ENCODE measurements around the gene TACC2.
"Not testable (repeated sequence)": the region's sequence is repeated elsewhere in the genome, so short reads cannot be mapped to it uniquely, and the experiment has no call there.

TACC2 gene

GRCh38 chr10:122096181-122096580 lies 107.2 kb downstream of the TACC2 start:
- not testable (repeated sequence) for DNase-seq (ENCODE audit: low spot score)

GRCh38 chr10:122096705-122097104 lies 107.7 kb downstream of the TACC2 start:
- no peak for DNase-seq (ENCODE audit: low spot score)

DNA sequence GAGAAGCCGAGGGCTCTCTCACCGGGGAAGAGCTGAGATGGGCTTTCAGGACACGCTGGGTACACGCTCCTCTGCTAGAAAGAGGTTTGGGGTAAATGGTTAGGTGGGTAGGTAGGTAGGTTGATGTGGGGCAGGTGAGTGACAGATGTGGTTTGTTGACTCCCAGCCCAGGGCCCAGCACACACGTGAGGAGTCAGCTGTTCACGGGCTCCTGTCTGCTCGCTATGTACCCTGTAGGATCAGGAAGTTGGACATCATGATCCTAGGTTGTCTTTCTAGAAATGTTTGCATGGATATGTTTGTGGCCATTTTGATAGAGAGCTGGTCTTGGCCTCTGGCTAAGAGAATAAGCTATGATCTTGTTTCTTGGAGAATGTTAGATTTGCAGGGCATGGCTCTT lies 109.0 kb downstream of the TACC2 start:
- DNase-seq (ENCODE audit: low spot score) = no peak

- no peak for DNase-seq (ENCODE audit: low spot score)
Measured at GRCh38 chr10:122098924-122099323, 110.0 kb downstream of the TACC2 start.

DNA sequence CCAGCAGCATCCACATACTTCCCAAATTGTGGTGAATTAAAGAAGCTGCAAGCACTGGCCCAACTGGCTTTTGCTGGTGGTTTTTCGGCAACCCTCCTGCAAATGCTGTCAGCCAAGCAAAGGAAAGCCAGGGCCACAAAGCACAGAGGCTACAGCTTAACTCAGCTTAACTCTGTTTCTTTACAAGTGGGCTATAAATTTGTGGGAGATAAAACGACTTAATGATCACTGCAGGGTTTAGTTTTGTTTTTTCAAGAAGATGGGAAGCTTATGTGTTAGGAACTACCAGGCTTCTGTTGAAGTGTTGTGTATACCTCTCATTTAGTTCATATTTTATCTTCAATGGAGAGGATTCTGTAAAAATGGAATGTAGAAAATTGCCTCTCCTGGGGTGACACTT lies 110.6 kb downstream of the TACC2 start:
- no peak for DNase-seq (ENCODE audit: low spot score)

GRCh38 chr10:122102146-122102868 lies 113.3 kb downstream of the TACC2 start:
- no peak for DNase-seq (ENCODE audit: low spot score)

DNA sequence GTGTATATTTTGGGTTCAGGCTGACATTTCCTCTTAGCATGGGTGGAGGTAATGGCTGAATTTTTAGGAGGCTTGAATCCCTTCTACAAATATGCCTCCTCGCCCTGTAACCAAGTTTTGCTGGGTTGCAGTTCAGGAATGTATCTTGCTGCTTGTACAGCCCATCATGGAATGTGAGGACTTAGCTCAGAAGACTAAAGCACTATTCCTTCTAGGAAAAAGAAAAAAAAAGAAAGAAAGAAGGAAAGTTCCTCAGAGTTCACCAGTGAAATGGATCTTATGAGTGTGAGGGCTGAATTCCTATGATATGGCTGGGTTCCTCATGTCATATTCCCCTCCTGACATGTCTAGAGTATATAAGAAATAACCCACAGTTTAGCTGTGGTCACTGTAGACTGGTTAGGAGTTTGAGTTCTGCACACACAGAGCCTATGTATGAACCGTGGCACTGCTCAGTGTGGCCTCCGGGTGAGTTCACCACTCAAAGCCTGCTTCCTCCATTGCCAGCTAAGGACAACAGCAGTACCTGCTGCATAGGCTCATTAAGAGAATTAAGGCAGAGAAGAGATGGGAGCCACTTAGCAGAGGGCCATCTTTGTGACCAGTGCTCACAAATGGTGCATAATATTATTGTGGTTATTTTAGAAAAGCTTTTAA lies 114.0 kb downstream of the TACC2 start:
- DNase-seq (ENCODE audit: low spot score) = no peak

DNA sequence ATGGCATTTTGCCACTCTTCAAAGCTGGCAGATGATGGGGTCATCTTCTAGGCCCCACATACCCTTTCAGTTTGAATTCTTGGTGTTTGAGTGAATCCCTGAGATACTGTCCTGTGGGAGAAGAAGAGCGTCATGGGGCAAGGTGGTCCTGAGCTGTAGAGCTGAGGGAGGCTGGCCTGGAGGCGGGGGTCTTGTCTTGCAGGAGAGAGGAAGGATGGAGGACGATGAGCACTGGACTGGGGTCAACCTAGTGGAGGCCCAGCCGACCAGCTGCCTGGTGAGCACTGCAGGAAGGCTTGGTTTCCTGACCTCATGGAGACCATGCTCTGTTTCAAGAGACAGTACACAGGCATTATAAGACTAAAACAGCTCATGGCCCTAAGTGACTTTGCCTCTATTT lies 114.6 kb downstream of the TACC2 start:
- no peak for DNase-seq (ENCODE audit: low spot score)

DNA sequence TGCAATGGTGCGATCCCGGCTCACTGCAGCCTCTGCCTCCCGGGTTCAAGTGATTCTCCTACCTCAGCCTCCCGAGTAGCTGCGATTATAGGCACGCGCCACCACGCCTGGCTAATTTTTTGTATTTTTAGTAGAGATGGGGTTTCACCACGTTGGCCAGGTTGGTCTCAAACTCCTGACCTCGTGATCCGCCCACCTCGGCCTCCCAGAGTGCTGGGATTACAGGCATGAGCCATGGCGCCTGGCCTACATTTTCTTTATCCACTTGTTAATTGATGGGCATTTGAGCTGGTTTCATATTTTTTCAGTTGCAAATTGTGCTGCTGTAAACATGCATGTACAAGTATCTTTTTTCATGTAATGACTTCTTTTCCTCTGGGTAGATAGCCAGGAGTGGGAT lies 119.8 kb downstream of the TACC2 start:
- not testable (repeated sequence) for DNase-seq (ENCODE audit: low spot score)

DNA sequence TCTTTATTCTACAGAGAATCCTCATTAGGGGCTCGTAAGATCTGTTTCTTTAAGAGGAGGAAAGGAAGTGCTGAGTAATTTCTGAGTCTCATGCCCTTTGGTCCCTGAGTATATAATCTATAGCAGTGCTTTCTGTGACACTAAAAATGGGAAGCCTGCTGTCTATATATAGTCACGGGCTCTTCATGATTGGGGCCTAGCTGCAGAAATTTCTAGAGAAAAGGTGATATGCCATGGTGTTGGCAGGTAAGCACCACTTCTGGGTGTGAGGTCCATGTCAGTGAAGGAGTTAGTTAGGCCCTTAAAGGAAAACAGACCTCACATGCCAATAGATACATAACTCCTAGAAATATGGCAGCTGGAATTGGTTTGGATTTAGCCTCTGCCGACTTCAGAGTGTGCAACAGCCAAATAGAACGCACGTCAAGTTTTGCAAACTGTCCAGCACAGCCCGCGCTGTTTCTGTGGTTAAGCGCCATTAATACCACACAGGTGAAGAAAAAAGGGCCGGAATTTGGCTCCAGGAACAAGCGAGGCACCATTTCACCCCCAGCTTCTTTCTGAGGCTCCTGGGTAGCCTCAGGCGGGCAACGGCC lies 123.2 kb downstream of the TACC2 start:
- DNase-seq (ENCODE audit: low spot score) = no peak

- DNase-seq (ENCODE audit: low spot score) = no peak
Measured at GRCh38 chr10:122112625-122113160, 123.7 kb downstream of the TACC2 start.

DNA sequence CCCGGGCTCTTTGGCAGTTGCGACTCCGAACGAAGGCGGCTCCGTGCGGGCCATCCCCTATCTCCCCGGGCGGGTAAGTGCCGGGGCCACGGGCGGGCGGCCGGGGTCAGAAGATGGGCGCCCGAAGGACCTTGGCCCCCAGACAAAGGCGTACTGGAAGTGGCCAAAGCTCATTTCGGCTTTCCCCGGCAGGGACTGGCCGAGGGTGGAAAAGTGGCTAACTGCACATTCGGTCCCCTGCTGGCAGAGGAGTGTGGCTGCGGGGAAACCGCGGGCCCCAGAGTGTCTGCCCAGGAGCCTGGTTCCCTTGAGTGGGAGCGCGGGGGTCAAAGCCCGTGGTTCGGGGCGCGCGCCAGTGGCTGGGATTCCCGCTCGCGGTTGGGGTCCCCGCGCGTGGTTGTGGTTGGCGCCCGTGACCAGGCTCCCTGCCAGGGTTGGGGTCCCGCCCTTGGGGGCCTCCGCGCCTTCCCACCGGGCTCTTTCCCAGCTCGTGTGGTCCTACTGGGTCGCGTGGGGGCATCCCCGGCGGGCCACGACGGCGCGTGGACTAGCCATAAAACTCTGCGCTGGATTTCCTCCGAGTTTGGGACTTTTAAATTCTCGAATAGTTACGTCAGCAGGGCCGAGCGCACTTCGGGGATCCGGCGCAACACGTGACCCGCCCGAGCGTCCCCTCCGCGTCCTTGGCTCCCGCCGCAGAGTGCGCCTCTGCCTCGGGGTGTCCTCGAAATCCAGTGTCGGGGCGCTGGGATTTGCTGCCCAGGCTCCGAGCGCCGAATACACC lies 124.4 kb downstream of the TACC2 start:
- no peak for DNase-seq (ENCODE audit: low spot score)

DNA sequence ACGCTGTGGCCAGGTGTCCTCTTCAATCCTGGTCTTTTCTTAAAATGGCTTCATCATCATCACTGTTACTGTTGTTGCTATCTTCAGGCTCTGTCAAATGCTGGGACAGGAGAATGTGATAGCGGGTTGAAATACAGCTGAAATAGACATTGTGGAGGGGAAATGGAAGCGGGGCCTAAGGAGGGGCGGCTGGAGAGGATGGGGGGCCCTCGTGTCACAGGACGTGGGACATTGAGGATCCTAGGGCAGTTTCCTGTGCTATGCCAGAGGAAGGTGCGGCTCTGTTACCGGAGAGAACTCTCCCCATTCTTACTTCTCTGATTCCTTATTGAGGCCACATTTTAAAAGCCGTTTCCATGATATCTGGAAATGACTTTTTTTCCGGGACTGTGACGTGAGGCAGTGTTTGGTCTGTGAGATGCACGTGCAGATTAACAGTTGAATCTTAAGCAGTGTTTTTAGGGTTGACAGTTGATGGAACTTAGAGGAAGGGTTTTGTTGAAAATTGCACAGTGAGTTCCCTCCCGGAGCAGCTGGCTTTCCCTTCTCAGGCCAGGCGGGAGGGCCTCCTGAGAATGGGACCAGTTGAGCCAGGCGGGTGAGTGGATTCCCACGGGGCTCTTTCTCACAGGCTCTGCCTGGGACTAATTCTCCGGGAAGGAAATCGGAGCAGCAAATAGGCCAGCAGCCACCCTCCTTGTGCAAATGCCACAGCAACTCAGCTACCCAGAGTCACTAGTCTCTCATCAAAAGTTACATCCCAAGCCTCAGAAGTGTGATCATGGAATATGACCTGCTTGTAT lies 125.2 kb downstream of the TACC2 start:
- no peak for DNase-seq (ENCODE audit: low spot score)

GRCh38 chr10:122115874-122116273 lies 126.9 kb downstream of the TACC2 start:
- no peak for DNase-seq (ENCODE audit: low spot score)

DNA sequence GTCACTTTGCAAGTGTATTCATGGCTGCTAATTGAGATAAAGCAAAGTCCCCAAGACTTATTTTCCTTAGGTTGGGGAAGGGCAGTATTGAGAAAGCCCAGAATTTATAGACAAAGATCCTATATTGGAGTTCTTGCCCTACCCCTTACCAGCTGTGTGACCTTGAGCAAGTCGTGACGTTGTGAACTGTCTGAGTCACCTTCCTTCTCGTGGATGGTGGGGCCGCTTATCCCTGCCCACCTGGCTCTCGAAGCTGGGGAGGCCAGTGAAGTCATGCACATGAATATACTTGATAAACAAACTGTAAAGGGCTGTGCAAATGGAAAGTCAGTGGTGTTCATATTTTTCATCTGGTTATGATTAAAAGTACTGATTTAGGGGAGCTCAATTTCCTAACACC lies 127.4 kb downstream of the TACC2 start:
- no peak for DNase-seq (ENCODE audit: low spot score)

DNA sequence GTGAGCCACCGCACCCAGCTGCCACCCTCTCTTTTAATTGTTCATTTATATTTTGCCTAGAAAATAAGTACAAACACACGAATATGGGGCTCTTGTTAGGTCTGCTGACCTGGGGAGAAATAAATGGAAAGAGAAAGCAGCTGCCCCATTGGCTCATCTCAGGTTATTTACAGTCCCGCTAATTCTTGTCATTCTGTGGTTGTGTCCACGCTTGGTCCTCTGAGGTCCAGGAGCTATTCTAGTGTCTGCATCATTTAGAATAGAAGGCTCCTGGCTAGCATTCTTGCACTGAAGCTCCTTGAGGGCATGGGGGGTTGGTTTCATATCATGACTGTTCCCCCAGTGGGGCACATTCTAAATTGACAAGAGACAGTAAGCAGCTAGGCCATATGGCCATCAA lies 128.5 kb downstream of the TACC2 start:
- no peak for DNase-seq (ENCODE audit: low spot score)

DNA sequence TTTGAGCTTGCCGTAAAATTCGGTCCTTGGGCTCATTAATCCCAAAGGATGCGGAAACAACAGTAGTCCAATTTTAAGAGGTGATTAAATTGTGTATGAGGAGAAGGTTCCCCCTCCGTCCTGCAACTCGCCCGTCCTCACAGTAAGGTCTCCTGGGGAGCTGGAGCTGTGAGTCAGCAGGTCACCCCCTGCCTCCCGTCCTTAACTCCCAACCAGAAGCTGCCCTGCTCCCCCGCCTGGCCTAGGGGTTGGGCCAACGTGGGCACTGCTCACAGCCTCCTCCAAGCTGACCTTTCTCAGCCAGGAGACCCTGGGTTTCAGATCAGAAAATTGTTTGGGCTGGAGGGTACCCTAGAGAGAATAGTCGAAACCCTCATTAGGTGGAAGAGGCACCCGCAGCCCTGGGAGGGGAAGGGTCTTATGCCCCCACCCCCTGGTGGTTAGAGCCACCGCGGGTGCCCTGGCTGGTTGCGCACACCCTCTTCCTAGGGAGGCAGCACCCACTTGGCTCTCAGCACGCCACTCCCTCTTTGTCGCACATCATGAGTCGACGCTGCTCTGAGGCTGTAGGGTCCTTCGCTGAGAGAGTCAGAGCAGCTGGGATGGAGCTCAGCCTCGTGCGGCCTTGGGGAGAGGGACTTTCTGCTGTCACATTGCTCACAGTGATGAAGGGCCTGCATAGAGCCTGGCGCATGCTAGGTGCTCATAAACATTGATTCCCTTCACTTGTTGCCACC lies 131.2 kb downstream of the TACC2 start:
- DNase-seq (ENCODE audit: low spot score) = no peak

DNA sequence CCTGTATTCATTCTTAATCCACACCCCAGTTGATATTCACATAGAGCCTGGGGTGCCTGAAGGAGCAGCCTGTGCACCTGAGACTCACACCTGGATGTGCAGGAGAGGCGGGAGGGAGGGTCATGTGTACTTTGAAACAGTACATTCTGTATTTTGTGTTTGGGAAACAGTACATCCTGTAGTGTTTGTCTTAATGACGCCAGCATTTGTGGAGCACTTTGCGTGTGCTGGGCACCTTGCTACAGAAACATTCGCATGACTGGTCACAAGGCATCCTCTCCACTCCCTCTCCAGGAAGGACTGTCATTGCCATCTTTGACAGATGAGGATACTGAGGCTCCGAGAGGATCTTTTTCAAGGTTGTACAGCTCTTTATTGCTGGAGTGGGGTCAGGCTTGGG lies 132.1 kb downstream of the TACC2 start:
- DNase-seq (ENCODE audit: low spot score) = no peak

GRCh38 chr10:122122493-122122892 lies 133.5 kb downstream of the TACC2 start:
- DNase-seq (ENCODE audit: low spot score) = no peak

GRCh38 chr10:122123186-122123585 lies 134.2 kb downstream of the TACC2 start:
- no peak for DNase-seq (ENCODE audit: low spot score)

DNA sequence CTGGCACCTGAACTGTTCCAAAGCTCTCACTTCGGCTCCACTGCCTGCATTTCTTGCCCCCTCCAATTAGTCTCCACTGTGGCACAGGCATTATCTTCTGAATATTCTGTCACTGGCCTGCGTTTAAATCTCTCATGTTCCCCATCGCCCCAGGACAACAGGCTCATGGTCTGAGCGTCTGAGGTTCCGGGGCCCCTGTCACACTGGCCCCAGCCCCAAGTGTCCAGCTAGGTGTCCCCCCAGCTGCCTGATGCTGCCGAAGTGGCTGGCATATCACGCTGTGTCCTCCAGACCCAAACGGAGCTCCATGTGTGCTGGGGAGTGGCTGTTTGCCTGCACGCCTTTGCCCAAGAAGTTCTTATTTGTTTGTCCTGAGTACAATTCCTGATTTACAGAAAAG lies 135.4 kb downstream of the TACC2 start:
- no peak for DNase-seq (ENCODE audit: low spot score)

Measured in hematopoietic multipotent progenitor cell treated with erythropoietin and hydrocortisone succinate and interleukin-3 and kit ligand, for 17 days (in vitro differentiated cells).